Measurements from ENCODE around the gene REM2.
A peak's percentile ranks its signal among the peaks of the same experiment; 100 is the strongest.

The REM2 gene

GRCh38 chr14:22929961-22930364 lies 46.9 kb downstream of the REM2 start:
- H3K4me3 ChIP-seq (ENCODE audit: low read depth, low read length): peak overlapping the region; percentile 95
- no peak for TF ChIP-seq CTCF (IDR thresholded peaks at IDR 0.05; ENCODE audit: low read depth, low read length)
- no peak for TF ChIP-seq POLR2A (IDR thresholded peaks at IDR 0.05; ENCODE audit: extremely low read depth, insufficient read length)
- TF ChIP-seq, protein P1, sequence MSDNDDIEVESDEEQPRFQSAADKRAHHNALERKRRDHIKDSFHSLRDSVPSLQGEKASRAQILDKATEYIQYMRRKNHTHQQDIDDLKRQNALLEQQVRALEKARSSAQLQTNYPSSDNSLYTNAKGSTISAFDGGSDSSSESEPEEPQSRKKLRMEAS (IDR thresholded peaks at IDR 0.05; ENCODE audit: low read depth, low read length): no peak
- no peak for TF ChIP-seq MYC (IDR thresholded peaks at IDR 0.05; ENCODE audit: low read depth, low read length)
- DNase-seq (ENCODE audit: low read depth): no peak

DNA sequence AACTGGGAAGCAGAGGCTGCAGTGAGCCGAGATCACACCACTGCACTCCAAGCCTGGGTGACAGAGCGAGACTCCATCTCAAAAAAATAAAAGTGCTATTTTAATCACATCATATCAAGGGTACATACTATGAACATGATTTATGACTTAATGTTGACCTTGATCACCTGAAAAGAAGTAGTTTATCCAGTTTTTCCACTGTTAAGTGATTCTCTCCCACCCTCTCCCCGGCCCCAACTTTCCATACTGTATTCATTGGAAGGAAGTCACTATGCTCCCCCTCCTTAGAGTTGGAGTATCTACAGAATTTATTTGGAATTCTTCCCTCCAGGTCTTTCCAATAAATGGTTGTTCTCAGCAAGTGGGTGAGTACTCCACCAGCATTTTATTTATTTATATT lies 49.1 kb downstream of the REM2 start:
- TF ChIP-seq POLR2A (IDR thresholded peaks at IDR 0.05; ENCODE audit: extremely low read depth, insufficient read length) (no peak), CTCF (IDR thresholded peaks at IDR 0.05; ENCODE audit: low read depth, low read length) (no peak), MYC (IDR thresholded peaks at IDR 0.05; ENCODE audit: low read depth, low read length) (no peak)
- TF ChIP-seq, protein P1 (IDR thresholded peaks at IDR 0.05; ENCODE audit: low read depth, low read length): no peak
- no peak for DNase-seq (ENCODE audit: low read depth)
- H3K4me3 ChIP-seq (ENCODE audit: low read depth, low read length): no peak overlapping the region

DNA sequence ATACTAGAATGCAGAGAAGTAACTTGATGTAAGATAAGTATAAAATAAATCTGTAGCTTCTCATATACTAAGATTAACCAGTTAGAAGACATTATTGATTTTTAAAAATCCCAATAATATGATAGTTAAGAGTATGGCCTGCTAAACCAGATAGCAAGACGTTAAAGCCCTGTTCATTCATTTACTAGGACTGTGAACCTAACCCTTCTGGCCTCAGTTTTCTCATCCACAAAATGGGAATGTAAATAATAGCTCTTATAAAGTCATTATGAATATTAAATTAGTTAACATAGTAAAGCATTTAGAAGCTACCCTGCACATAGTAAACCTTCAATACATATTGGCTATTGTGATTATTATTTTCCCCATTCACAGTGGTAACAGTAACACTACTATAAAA lies 52.1 kb downstream of the REM2 start:
- no peak overlapping the region for H3K4me3 ChIP-seq (ENCODE audit: low read depth, low read length)
- no peak for DNase-seq (ENCODE audit: low read depth)
- TF ChIP-seq MYC (IDR thresholded peaks at IDR 0.05; ENCODE audit: low read depth, low read length) (no peak), CTCF (IDR thresholded peaks at IDR 0.05; ENCODE audit: low read depth, low read length) (no peak), POLR2A (IDR thresholded peaks at IDR 0.05; ENCODE audit: extremely low read depth, insufficient read length) (no peak)
- TF ChIP-seq, protein P1 (IDR thresholded peaks at IDR 0.05; ENCODE audit: low read depth, low read length): no peak

Data from NB4 (cell line).